ENCODE data around the gene WWP2. TPM values are rescaled to one million over a fixed set of nuclear protein-coding genes. Genes with fewer than 3 reads are reported as not detected.
A peak's percentile ranks its signal among the peaks of the same experiment; 100 is the strongest.

The WWP2 gene
- total and polyA plus RNA-seq, 4 donors = 26.1 to 86.6 (median 43.4) TPM

- peaks cover 0 to 20% (median under 1%) of the 10 kb centered on the region in 4 donors for H3K36me3 ChIP-seq (ENCODE audit: control insufficient read depth in 4 of 4, insufficient read depth in 4 of 4, low read length in 4 of 4)
- peaks cover 0 to 7% (median 0%) of the 10 kb centered on the region in 5 donors for H3K4me1 ChIP-seq (ENCODE audit: control insufficient read depth in 5 of 5, insufficient read depth in 5 of 5, low read length in 5 of 5)
- no peaks in the 10 kb centered on the region for H3K27me3 ChIP-seq (ENCODE audit: control insufficient read depth in 3 of 3, insufficient read depth in 3 of 3, low read length in 2 of 3)
- DNase-seq = no peak
- H3K9ac ChIP-seq (ENCODE audit: insufficient read depth in 1 of 2, low read length in 2 of 2) = no peak overlapping the region
- WGBS, 2 donors = 56 to 65% methylated on average over 2 of the region's 2 CpGs
- H3K27ac ChIP-seq (ENCODE audit: low read depth in 1 of 2, low read length in 1 of 2) = no peak overlapping the region
- no peaks in the 10 kb centered on the region for H3K9me3 ChIP-seq (ENCODE audit: control insufficient read depth in 4 of 4, insufficient read depth in 3 of 4, low read length in 3 of 4)
- no peak for ATAC-seq (ENCODE audit: insufficient read depth, low FRiP score)
- no peak for TF ChIP-seq CTCF (IDR thresholded peaks at IDR 0.05; ENCODE audit: control extremely low read depth, extremely low read depth)
- no peak overlapping the region for H3K4me3 ChIP-seq
Measured at GRCh38 chr16:69855592-69855991, 93.5 kb downstream of the WWP2 start.

GRCh38 chr16:69858191-69859104 lies 96.3 kb downstream of the WWP2 start:
- H3K36me3 ChIP-seq (ENCODE audit: control insufficient read depth in 4 of 4, insufficient read depth in 4 of 4, low read length in 4 of 4) = peaks cover 0 to 14% (median under 1%) of the 10 kb centered on the region in 4 donors
- TF ChIP-seq CTCF (IDR thresholded peaks at IDR 0.05; ENCODE audit: control extremely low read depth, extremely low read depth) = no peak
- H3K4me3 ChIP-seq = no peak overlapping the region
- H3K4me1 ChIP-seq (ENCODE audit: control insufficient read depth in 5 of 5, insufficient read depth in 5 of 5, low read length in 5 of 5) = peaks cover 8 to 13% (median 11%) of the 10 kb centered on the region in 5 donors
- peak overlapping the region in 1 of 2 donors; percentile 78 for H3K27ac ChIP-seq (ENCODE audit: low read depth in 1 of 2, low read length in 1 of 2)
- no peak overlapping the region for H3K9ac ChIP-seq (ENCODE audit: insufficient read depth in 1 of 2, low read length in 2 of 2)
- WGBS, 2 donors = 79 to 85% methylated on average over 13 of the region's 13 CpGs
- no peaks in the 10 kb centered on the region for H3K9me3 ChIP-seq (ENCODE audit: control insufficient read depth in 4 of 4, insufficient read depth in 3 of 4, low read length in 3 of 4)
- H3K27me3 ChIP-seq (ENCODE audit: control insufficient read depth in 3 of 3, insufficient read depth in 3 of 3, low read length in 2 of 3) = no peaks in the 10 kb centered on the region
- no peak for DNase-seq
- no peak for ATAC-seq (ENCODE audit: insufficient read depth, low FRiP score)

GRCh38 chr16:69859105-69859989 lies 97.2 kb downstream of the WWP2 start:
- ATAC-seq (ENCODE audit: insufficient read depth, low FRiP score) (no peak), DNase-seq (peak in 1 of 3 donors; percentile 15)

More at GRCh38 chr16:69859105-69859989, 97.2 kb downstream of the WWP2 start:
- H3K9ac ChIP-seq (ENCODE audit: insufficient read depth in 1 of 2, low read length in 2 of 2) = no peak overlapping the region
- H3K36me3 ChIP-seq (ENCODE audit: control insufficient read depth in 4 of 4, insufficient read depth in 4 of 4, low read length in 4 of 4) = peaks cover 0 to 9% (median under 1%) of the 10 kb centered on the region in 4 donors
- H3K9me3 ChIP-seq (ENCODE audit: control insufficient read depth in 4 of 4, insufficient read depth in 3 of 4, low read length in 3 of 4) = no peaks in the 10 kb centered on the region
- no peak for TF ChIP-seq CTCF (IDR thresholded peaks at IDR 0.05; ENCODE audit: control extremely low read depth, extremely low read depth)
- WGBS, 2 donors = 65 to 70% methylated on average over 20 of the region's 20 CpGs
- H3K4me3 ChIP-seq = no peak overlapping the region
- peaks cover 8 to 13% (median 10%) of the 10 kb centered on the region in 5 donors for H3K4me1 ChIP-seq (ENCODE audit: control insufficient read depth in 5 of 5, insufficient read depth in 5 of 5, low read length in 5 of 5)
- H3K27ac ChIP-seq (ENCODE audit: low read depth in 1 of 2, low read length in 1 of 2) = peak overlapping the region in 1 of 2 donors; percentile 95
- no peaks in the 10 kb centered on the region for H3K27me3 ChIP-seq (ENCODE audit: control insufficient read depth in 3 of 3, insufficient read depth in 3 of 3, low read length in 2 of 3)
